Activated T-helper 1 cell treated with anti-CD3 and anti-CD28 coated beads, Interleukin-12 subunit alpha, Interleukin-12 subunit beta, Interleukin-2, Interleukin-4 antibody, amounts not matched to agents 30 ng/mL and 10 ng/mL and 1 ng/mL, durations not matched to agents 14 hours and 24 hours and 36 hours (primary cell): ENCODE measurements around the gene INTS4. TPM values are rescaled to one million over a fixed set of nuclear protein-coding genes. Genes with fewer than 3 reads are reported as not detected.
A peak's percentile ranks its signal among the peaks of the same experiment; 100 is the strongest.
"Not testable (repeated sequence)": the region's sequence is repeated elsewhere in the genome, so short reads cannot be mapped to it uniquely, and the experiment has no call there.

ENCODE experiments used
- DNase-seq: peaks from one replicate; pipeline ENCODE4 v3.0.0; 2021; ENCODE audit warnings: low spot score
- H3K27ac Mint-ChIP-seq: one replicate; pipeline ENCODE4 v1.8.0; 2021; ENCODE audit warnings: mild to moderate bottlenecking, mixed read lengths
- H3K27me3 Mint-ChIP-seq: one replicate; pipeline ENCODE4 v1.8.0; 2022; ENCODE audit warnings: mild to moderate bottlenecking, moderate library complexity, mixed read lengths; ENCODE audit not compliant: insufficient read depth
- H3K36me3 Mint-ChIP-seq: one replicate; pipeline ENCODE4 v1.8.0; 2021; ENCODE audit warnings: low read depth, mixed read lengths
- H3K4me1 Mint-ChIP-seq: one replicate; pipeline ENCODE4 v1.8.0; 2021; ENCODE audit warnings: low read depth, mixed read lengths
- H3K4me3 Mint-ChIP-seq: one replicate; pipeline ENCODE4 v1.8.0; 2021; ENCODE audit warnings: mild to moderate bottlenecking, moderate library complexity, mixed read lengths
- H3K9me3 Mint-ChIP-seq: one replicate; pipeline ENCODE4 v1.8.0; 2021; ENCODE audit warnings: mixed read lengths
- intact Hi-C: fragments of 100-400 bp; cut with micrococcal nuclease; formaldehyde crosslinking; loops from one replicate; pipeline ENCODE4 v1.15.1; 2024
- total RNA-seq: library from RNA; stranded (reverse); gene quantifications from 2 replicates; pipeline ENCODE4 v1.2.3, GENCODE V29; 2022

INTS4 gene
- total RNA-seq, 1 donor from 2014 or later = 58.2 TPM

DNA sequence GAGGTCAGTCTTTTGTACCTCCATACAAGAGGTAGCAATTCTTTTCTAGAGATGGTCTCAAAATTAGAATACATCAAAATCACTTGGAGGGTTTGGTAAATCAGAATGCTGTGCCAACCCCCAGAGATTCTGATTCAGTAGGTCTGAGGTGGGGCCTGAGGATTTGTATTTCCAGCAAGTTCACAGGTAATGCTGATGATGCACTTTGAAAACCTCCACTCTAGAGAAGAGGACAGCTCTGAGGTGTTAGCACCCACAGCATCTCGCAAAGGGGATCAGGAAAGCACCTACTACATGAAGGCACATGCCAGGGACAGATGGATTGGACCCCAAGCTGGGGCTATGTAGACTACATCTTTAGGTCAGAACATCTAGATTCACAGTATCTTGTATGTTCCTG lies 21.4 kb upstream of the INTS4 start:
- Mint-ChIP-seq H3K27me3 (peaks cover 4% of the 10 kb centered on the region), H3K4me3 (no peak overlapping the region), H3K36me3 (no peaks in the 10 kb centered on the region), H3K4me1 (no peaks in the 10 kb centered on the region), H3K9me3 (no peaks in the 10 kb centered on the region), H3K27ac (no peak overlapping the region)
- intact Hi-C loops = no loop called here
- no peak for DNase-seq

- H3K4me3 Mint-ChIP-seq, H3K36me3 Mint-ChIP-seq, intact Hi-C loops, DNase-seq, H3K27ac Mint-ChIP-seq, H3K4me1 Mint-ChIP-seq, H3K27me3 Mint-ChIP-seq, H3K9me3 Mint-ChIP-seq: not testable (repeated sequence)
Observed at GRCh38 chr11:78014937-78015520, 20.6 kb upstream of the INTS4 start.

- H3K36me3 Mint-ChIP-seq = no peaks in the 10 kb centered on the region
- H3K4me3 Mint-ChIP-seq = no peak overlapping the region
- H3K27me3 Mint-ChIP-seq = no peaks in the 10 kb centered on the region
- H3K27ac Mint-ChIP-seq = no peak overlapping the region
- intact Hi-C loops = no loop called here
- no peak for DNase-seq
- no peaks in the 10 kb centered on the region for H3K4me1 Mint-ChIP-seq
- H3K9me3 Mint-ChIP-seq = no peaks in the 10 kb centered on the region
Observed at GRCh38 chr11:78011301-78011700, 16.8 kb upstream of the INTS4 start.

DNA sequence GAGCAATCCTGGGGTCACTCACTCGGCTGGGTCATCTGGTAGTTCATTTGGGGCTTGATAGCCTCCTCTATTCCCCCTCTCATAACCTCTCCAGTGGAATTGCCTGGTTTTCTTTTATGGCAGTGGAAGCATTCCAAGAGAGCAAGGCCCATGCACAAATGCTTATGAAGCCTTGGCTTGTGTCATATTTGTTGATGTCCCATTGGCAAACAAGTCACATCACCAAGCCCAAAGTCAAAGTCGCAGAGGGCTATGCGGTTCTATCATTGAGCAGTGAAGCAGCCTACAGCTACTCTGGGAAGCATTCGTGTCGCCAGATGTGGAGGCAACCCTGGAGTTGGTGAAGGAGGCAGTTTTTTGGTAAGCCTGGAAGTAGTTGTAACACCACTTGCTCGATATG lies 16.3 kb upstream of the INTS4 start:
- no peak for DNase-seq
- H3K4me3 Mint-ChIP-seq = no peak overlapping the region
- H3K36me3 Mint-ChIP-seq = no peaks in the 10 kb centered on the region
- intact Hi-C loops = no loop called here
- H3K27ac Mint-ChIP-seq = no peak overlapping the region
- H3K27me3 Mint-ChIP-seq = no peaks in the 10 kb centered on the region
- no peaks in the 10 kb centered on the region for H3K4me1 Mint-ChIP-seq
- H3K9me3 Mint-ChIP-seq = no peaks in the 10 kb centered on the region

- Mint-ChIP-seq H3K27me3 (no peaks in the 10 kb centered on the region), H3K4me3 (no peak overlapping the region), H3K27ac (no peak overlapping the region), H3K36me3 (no peaks in the 10 kb centered on the region), H3K9me3 (no peaks in the 10 kb centered on the region), H3K4me1 (no peaks in the 10 kb centered on the region)
- intact Hi-C loops = no loop called here
- no peak for DNase-seq
Observed at GRCh38 chr11:78010304-78010703, 15.8 kb upstream of the INTS4 start.

DNA sequence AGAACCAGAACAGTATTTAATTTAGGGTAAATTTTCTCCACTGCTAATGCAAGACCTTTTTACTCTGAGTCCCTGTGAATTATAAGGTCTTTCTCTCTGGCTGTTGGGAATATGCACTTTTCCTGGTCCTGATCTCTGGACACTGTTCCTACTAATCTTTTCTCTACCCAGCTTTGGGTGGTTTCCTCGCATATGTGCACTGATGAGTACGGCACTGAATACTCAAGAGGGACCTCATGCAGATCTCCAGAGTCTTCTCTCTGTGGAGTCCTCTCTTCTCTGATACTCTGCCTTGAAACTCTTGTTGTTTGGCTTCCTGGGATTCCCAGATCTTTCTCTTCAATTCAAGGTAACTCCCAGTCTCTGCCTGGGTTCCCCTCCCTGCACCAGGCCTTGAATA lies 14.6 kb upstream of the INTS4 start:
- H3K27ac Mint-ChIP-seq = no peak overlapping the region
- no peak overlapping the region for H3K4me3 Mint-ChIP-seq

GRCh38 chr11:78000193-78000592 lies 5.7 kb upstream of the INTS4 start:
- intact Hi-C loops = loop anchor here (1.0 kb wide), 2 partner anchors 180 to 224 kb away; partner anchors contain the start of gene RSF1
- peaks cover 12% of the 10 kb centered on the region for H3K4me1 Mint-ChIP-seq
- peaks cover 14% of the 10 kb centered on the region for H3K27me3 Mint-ChIP-seq
- no peak overlapping the region for H3K27ac Mint-ChIP-seq
- no peaks in the 10 kb centered on the region for H3K36me3 Mint-ChIP-seq
- DNase-seq = peak; percentile 25
- H3K4me3 Mint-ChIP-seq = no peak overlapping the region
- no peaks in the 10 kb centered on the region for H3K9me3 Mint-ChIP-seq

More for the DNA sequence above, 14.6 kb upstream of the INTS4 start:
- no peaks in the 10 kb centered on the region for H3K36me3 Mint-ChIP-seq
- intact Hi-C loops = no loop called here
- peaks cover 2% of the 10 kb centered on the region for H3K27me3 Mint-ChIP-seq
- DNase-seq = no peak
- no peaks in the 10 kb centered on the region for H3K4me1 Mint-ChIP-seq
- no peaks in the 10 kb centered on the region for H3K9me3 Mint-ChIP-seq

GRCh38 chr11:77999446-78000030 lies 5.1 kb upstream of the INTS4 start:
- Mint-ChIP-seq H3K27me3 (peaks cover 12% of the 10 kb centered on the region), H3K4me3 (no peak overlapping the region), H3K27ac (no peak overlapping the region), H3K4me1 (peaks cover 15% of the 10 kb centered on the region), H3K36me3 (no peaks in the 10 kb centered on the region), H3K9me3 (no peaks in the 10 kb centered on the region)
- DNase-seq = no peak
- intact Hi-C loops = loop anchor here (1.0 kb wide), 2 partner anchors 179 to 223 kb away; partner anchors contain the start of gene RSF1

- intact Hi-C loops = loop anchor here (1.0 to 2.0 kb wide), 7 partner anchors 53 to 571 kb away; partner anchors contain the start of genes ALG8, CLNS1A, GAB2 and KCTD21
- Mint-ChIP-seq H3K9me3 (no peaks in the 10 kb centered on the region), H3K36me3 (peaks cover 3% of the 10 kb centered on the region), H3K27me3 (no peaks in the 10 kb centered on the region), H3K4me3 (peak overlapping the region; percentile 92), H3K4me1 (peaks cover 30% of the 10 kb centered on the region), H3K27ac (peak overlapping the region; percentile 62)
- DNase-seq = no peak
Observed at GRCh38 chr11:77993902-77994301, 566 bp downstream of the INTS4 start.

DNA sequence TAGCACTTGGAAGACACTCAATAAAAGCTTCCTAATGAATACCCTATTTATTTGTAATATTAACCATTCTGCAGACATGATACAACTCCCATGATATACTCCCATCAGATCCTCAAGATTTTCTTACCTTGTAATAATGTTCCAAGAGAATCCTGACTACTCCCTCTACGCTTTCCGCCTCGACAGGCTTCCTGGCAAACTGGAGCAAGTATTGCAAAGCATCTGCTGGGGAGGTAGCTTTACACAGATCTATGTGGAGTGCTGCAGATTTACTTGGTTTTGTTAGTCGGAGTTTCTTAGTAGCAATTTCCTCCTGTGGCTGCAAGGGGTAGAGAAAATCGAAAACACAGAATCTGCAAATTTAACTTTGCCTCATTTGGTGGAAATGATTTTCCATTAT lies 3.5 kb downstream of the INTS4 start:
- intact Hi-C loops = no loop called here
- no peak for DNase-seq
- Mint-ChIP-seq H3K27ac (no peak overlapping the region), H3K27me3 (no peaks in the 10 kb centered on the region), H3K4me1 (peaks cover 34% of the 10 kb centered on the region), H3K9me3 (no peaks in the 10 kb centered on the region), H3K36me3 (peaks cover 20% of the 10 kb centered on the region), H3K4me3 (no peak overlapping the region)

- H3K4me3 Mint-ChIP-seq, DNase-seq, H3K27ac Mint-ChIP-seq, H3K27me3 Mint-ChIP-seq, H3K9me3 Mint-ChIP-seq, intact Hi-C loops: not testable (repeated sequence)
- peaks cover 43% of the 10 kb centered on the region for H3K36me3 Mint-ChIP-seq
- H3K4me1 Mint-ChIP-seq = peaks cover 21% of the 10 kb centered on the region
Observed at GRCh38 chr11:77986456-77986855, 8.0 kb downstream of the INTS4 start.

GRCh38 chr11:77981346-77981947 lies 13.0 kb downstream of the INTS4 start:
- Mint-ChIP-seq H3K27ac (no peak overlapping the region), H3K4me1 (peaks cover 10% of the 10 kb centered on the region), H3K4me3 (no peak overlapping the region), H3K36me3 (peaks cover 42% of the 10 kb centered on the region), H3K27me3 (no peaks in the 10 kb centered on the region), H3K9me3 (no peaks in the 10 kb centered on the region)
- intact Hi-C loops = no loop called here
- DNase-seq = no peak

DNA sequence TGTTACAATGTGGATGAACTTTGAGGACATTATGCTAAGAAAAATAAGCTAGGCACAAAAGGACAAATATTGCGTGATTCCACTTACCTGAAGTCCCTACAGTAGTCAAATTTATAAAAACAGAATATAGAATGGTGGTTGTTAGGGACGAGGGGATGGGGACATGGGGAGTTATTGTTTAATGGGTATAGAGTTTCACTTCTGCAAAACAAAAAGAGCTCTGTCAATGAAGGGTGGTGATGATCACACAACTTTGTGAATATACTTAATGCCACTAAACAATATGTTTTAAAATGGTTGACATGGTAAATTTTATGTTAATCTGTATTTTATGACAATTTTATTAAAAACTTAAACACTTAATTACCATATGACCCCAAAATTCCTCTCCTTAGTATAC lies 26.1 kb downstream of the INTS4 start:
- Mint-ChIP-seq H3K36me3 (peaks cover 14% of the 10 kb centered on the region), H3K27ac (no peak overlapping the region), H3K4me1 (no peaks in the 10 kb centered on the region), H3K27me3 (no peaks in the 10 kb centered on the region), H3K4me3 (no peak overlapping the region), H3K9me3 (no peaks in the 10 kb centered on the region)
- no peak for DNase-seq
- intact Hi-C loops = no loop called here
